ENCODE results near the gene SLC4A1. TPM values are rescaled to one million over a fixed set of nuclear protein-coding genes. Genes with fewer than 3 reads are reported as not detected.

SLC4A1 gene
- polyA plus RNA-seq, 1 of the 3 experiments (the other 2 are of a cell fraction): not detected

- TF ChIP-seq USF2 (IDR thresholded peaks at IDR 0.05; ENCODE audit: borderline replicate concordance, low read depth, low read length) (no peak), NRF1 (IDR thresholded peaks at IDR 0.05; ENCODE audit: low read depth, low read length) (no peak), JUND (IDR thresholded peaks at IDR 0.05) (no peak), EP300 (IDR thresholded peaks at IDR 0.05; ENCODE audit: borderline replicate concordance in 1 of 2, low read depth in 1 of 2, low read length in 1 of 2) (no peak), YY1 (IDR thresholded peaks at IDR 0.05; ENCODE audit: low read depth) (no peak), TAF1 (IDR thresholded peaks at IDR 0.05; ENCODE audit: borderline replicate concordance, low read depth, low read length) (no peak)
These were observed 65.2 kb downstream of the SLC4A1 start (continued) for GRCh38 chr17:44202756-44203155.

DNA sequence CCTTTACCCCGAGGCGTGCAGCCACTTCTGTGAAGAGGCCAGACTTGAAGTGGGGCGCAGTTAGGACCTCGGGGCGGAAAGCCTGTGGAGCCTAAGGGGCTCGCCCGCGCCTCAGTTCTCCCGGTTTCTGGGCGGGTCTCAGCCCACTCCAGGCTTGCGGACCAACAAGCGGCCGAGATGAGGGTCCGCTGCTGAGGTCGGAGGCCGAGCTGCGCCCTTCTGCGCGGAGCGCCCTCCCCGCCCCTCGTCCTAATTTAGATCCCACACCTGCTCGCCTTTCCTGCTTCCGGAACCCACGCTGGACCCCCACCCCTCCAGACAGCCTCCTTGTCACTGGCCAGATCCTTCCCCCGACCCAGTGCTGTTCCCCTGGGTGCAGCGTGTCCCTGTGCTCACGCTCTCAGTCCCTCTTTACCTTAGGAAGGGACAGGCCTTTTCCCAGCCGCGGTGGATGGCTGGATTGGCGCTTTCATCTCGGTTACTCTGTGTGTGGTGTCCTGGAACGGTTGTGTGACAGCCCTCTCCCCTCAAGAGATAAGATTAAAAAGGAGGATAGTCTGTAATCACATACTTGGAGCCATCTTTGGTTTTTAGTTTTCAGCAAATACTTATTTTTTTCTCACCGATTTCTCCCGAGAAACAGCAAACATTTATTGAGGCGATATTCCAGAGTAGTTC is 67.3 kb downstream of the SLC4A1 start:
- CTCF ChIA-PET: interaction anchor here (0.5 to 6.6 kb wide), 5 partner anchors 10 to 145 kb away, joined by 3 to 61 read pairs (median 12); partner anchors contain the start of genes GRN and UBTF
- Histone ChIP-seq H3K4me3 (ENCODE audit: low read depth in 2 of 2, low read length in 1 of 2) (peak overlapping the region; percentile 72 to 79), H3K27me3 (ENCODE audit: insufficient read depth) (no peaks in the 10 kb centered on the region), H3K9me3 (no peaks in the 10 kb centered on the region), H3F3A (replicated peaks; ENCODE audit: insufficient read depth) (peaks cover 17% of the 10 kb centered on the region), H3K4me2 (peak overlapping the region; percentile 95), H4K20me1 (ENCODE audit: insufficient read depth) (no peaks in the 10 kb centered on the region), H3K27ac (ENCODE audit: low read depth in 2 of 2, low read length in 1 of 2) (peak overlapping the region; percentile 85 to 95), H3K36me3 (replicated peaks in 1 of 2; ENCODE audit: control insufficient read depth in 1 of 2, insufficient read depth in 2 of 2, low read length in 1 of 2) (peaks cover 15 to 20% of the 10 kb centered on the region in 2 experiments), H3K79me2 (ENCODE audit: insufficient read depth) (peaks cover 34% of the 10 kb centered on the region), H3K9ac (peak overlapping the region; percentile 93), H3K4me1 (ENCODE audit: control insufficient read depth in 1 of 2, insufficient read depth in 2 of 2, low read depth in 1 of 2, low read length in 1 of 2) (peaks cover 16 to 30% of the 10 kb centered on the region in 2 experiments), H2AFZ (ENCODE audit: low read depth) (peak overlapping the region; percentile 82), H3K9me2 (no peaks in the 10 kb centered on the region)
- TF ChIP-seq POLR2AphosphoS5 (IDR thresholded peaks at IDR 0.05; ENCODE audit: low read depth, low read length) (0 out of 2 replicates have a peak, but pooled peaks have one; percentile 1), MAX (IDR thresholded peaks at IDR 0.05; ENCODE audit: low read depth) (no peak), MXI1 (IDR thresholded peaks at IDR 0.05; ENCODE audit: low read depth, low read length) (0 out of 2 replicates have a peak, but pooled peaks have one; percentile 26), REST (IDR thresholded peaks at IDR 0.05; ENCODE audit: low read depth, low read length) (no peak)
- POLR2A ChIA-PET: interaction anchor here (0.6 to 1.1 kb wide), 3 partner anchors 14 to 254 kb away, joined by 3 to 8 read pairs (median 3); partner anchors contain the start of genes TMUB2 and UBTF
- WGBS (ENCODE audit: low lambda C conversion rate): 16% methylated on average over 28 of the region's 36 CpGs
- no peak for DNase-seq
